Measurements from ENCODE around the gene ZNF318. TPM values are rescaled to one million over a fixed set of nuclear protein-coding genes. Genes with fewer than 3 reads are reported as not detected.

Gene ZNF318
- total and polyA plus RNA-seq, 2 donors (not counting 1 experiment from before 2014, with no cell fraction given): 79.7 to 91.8 TPM

DNA sequence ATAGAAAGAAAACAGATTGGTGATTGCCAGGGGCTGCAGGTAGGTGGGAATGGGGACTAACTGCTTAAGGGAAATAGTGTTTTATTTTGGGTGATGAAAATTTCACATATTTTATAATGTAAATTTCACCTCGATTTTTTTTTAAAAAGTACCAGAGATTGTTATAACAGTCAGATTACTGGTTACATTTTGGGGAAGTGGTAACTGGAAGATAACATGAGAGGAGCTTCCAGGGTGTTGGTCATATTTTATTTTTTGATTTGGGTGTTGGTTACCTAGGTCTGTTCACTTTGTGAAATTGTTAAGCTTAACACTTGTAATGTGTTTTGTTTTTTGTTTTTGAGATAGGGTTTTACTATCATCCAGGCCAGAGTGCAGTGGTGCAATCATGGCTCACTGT, 43.6 kb downstream of the ZNF318 start:
- H3K4me3 Mint-ChIP-seq: no peak overlapping the region
- Histone ChIP-seq H4K20me1 (ENCODE audit: control insufficient read depth, insufficient read depth, low read length, poor library complexity, severe bottlenecking) (no peaks in the 10 kb centered on the region), H3K36me3 (replicated peaks in 1 of 2; ENCODE audit: control extremely low read depth in 1 of 2, control insufficient read depth in 1 of 2, extremely low read depth in 1 of 2, insufficient read depth in 2 of 2, low read length in 1 of 2) (peaks cover 6 to 11% of the 10 kb centered on the region in 2 experiments), H3K27me3 (replicated peaks in 1 of 4; ENCODE audit: control extremely low read depth in 1 of 4, control insufficient read depth in 3 of 4, insufficient read depth in 4 of 4, low read length in 3 of 4) (no peaks in the 10 kb centered on the region), H3K4me2 (replicated peaks; ENCODE audit: low read depth, low read length, poor library complexity, severe bottlenecking) (no peak overlapping the region), H3K9ac (ENCODE audit: low read length) (no peak overlapping the region), H3K4me1 (ENCODE audit: control insufficient read depth in 2 of 2, insufficient read depth in 2 of 2, low read length in 2 of 2) (peaks cover 20 to 25% of the 10 kb centered on the region in 2 donors), H2AFZ (ENCODE audit: insufficient read depth, low read depth, low read length, poor library complexity, severe bottlenecking) (no peak overlapping the region), H3K79me2 (ENCODE audit: control insufficient read depth, insufficient read depth, low read length) (peaks cover 10% of the 10 kb centered on the region), H3K4me3 (ENCODE audit: control extremely low read depth in 1 of 5, extremely low read depth in 1 of 5, insufficient read depth in 1 of 5, low read depth in 2 of 5, low read length in 4 of 5) (no peak overlapping the region), H3K9me3 (ENCODE audit: control extremely low read depth in 1 of 3, control insufficient read depth in 2 of 3, insufficient read depth in 1 of 3, low read length in 2 of 3) (no peaks in the 10 kb centered on the region), H3K27ac (ENCODE audit: low read length in 2 of 2) (no peak overlapping the region)
- TF ChIP-seq CTCF (IDR thresholded peaks at IDR 0.05): no peak
- no peak for TF ChIP-seq EZH2 (IDR thresholded peaks at IDR 0.05; ENCODE audit: borderline replicate concordance, insufficient read depth, low read depth, low read length, poor library complexity, severe bottlenecking)
- H3K27ac Mint-ChIP-seq: no peak overlapping the region
- CTCF ChIA-PET: interaction anchor here (1.0 to 1.1 kb wide), 2 partner anchors 8 to 176 kb away, joined by 3 read pairs; no protein-coding TSS in a partner anchor
- H3K4me1 Mint-ChIP-seq: peaks cover 34% of the 10 kb centered on the region
- intact Hi-C loops (cut with micrococcal nuclease): no loop called here
- no peak for DNase-seq
- peaks cover 2% of the 10 kb centered on the region for H3K9me3 Mint-ChIP-seq (ENCODE audit: insufficient read depth)
- no peak for ATAC-seq (ENCODE audit: low read depth)
- no CpG with 5 or more reads among the region's 1 CpG for WGBS (ENCODE audit: insufficient coverage)
- no peaks in the 10 kb centered on the region for H3K27me3 Mint-ChIP-seq
- POLR2A ChIA-PET: no interaction called here

DNA sequence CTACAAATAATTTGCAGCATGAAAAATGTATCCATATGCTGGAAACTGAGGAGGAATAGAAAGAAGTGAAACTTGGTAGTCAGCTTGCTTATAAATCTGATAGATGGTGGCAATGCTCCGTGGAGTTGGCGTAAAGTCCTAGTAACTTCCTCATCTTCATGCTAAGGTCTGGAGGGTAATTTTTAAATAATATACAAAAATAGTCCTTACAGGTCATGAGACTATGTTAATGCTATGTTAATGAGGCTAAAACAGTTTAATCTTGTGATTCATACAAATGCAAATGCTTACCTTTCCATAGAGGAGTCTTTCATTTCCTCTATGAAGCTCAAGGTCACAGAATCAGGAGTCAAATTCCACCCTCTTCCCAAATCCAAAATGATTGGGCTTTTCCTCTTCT, 51.4 kb downstream of the ZNF318 start:
- H3K27ac ChIP-seq (ENCODE audit: low read length in 2 of 2): peak overlapping the region; percentile 76 to 83
- WGBS (ENCODE audit: insufficient coverage): no CpG with 5 or more reads among the region's 2 CpGs
- peak overlapping the region in 1 of 5 experiments; percentile 8 for H3K4me3 ChIP-seq (ENCODE audit: control extremely low read depth in 1 of 5, extremely low read depth in 1 of 5, insufficient read depth in 1 of 5, low read depth in 2 of 5, low read length in 4 of 5)
- H2AFZ ChIP-seq (ENCODE audit: insufficient read depth, low read depth, low read length, poor library complexity, severe bottlenecking): no peak overlapping the region
- no peaks in the 10 kb centered on the region for H4K20me1 ChIP-seq (ENCODE audit: control insufficient read depth, insufficient read depth, low read length, poor library complexity, severe bottlenecking)
- no peaks in the 10 kb centered on the region for H3K9me3 Mint-ChIP-seq (ENCODE audit: insufficient read depth)
- DNase-seq (peak; percentile 71), ATAC-seq (ENCODE audit: low read depth) (peak; percentile 51)
- ChIA-PET CTCF (interaction anchor here (1.0 to 5.3 kb wide), 6 partner anchors 9 to 189 kb away, joined by 3 to 36 read pairs (median 3); partner anchors contain the start of gene CRIP3), POLR2A (interaction anchor here (0.6 to 1.5 kb wide), 2 partner anchors 9 to 139 kb away, joined by 4 read pairs; partner anchors contain the start of gene CRIP3)
- peaks cover 60 to 69% of the 10 kb centered on the region in 2 donors for H3K4me1 ChIP-seq (ENCODE audit: control insufficient read depth in 2 of 2, insufficient read depth in 2 of 2, low read length in 2 of 2)
- no peaks in the 10 kb centered on the region for H3K9me3 ChIP-seq (ENCODE audit: control extremely low read depth in 1 of 3, control insufficient read depth in 2 of 3, insufficient read depth in 1 of 3, low read length in 2 of 3)
- H3K27me3 ChIP-seq (replicated peaks in 1 of 4; ENCODE audit: control extremely low read depth in 1 of 4, control insufficient read depth in 3 of 4, insufficient read depth in 4 of 4, low read length in 3 of 4): no peaks in the 10 kb centered on the region
- intact Hi-C loops (cut with micrococcal nuclease): no loop called here
- H3K27ac Mint-ChIP-seq: peak overlapping the region; percentile 95
- H3K36me3 ChIP-seq (replicated peaks in 1 of 2; ENCODE audit: control extremely low read depth in 1 of 2, control insufficient read depth in 1 of 2, extremely low read depth in 1 of 2, insufficient read depth in 2 of 2, low read length in 1 of 2): peaks cover 0 to 2% of the 10 kb centered on the region in 2 experiments
- peaks cover 5% of the 10 kb centered on the region for H3K79me2 ChIP-seq (ENCODE audit: control insufficient read depth, insufficient read depth, low read length)
- no peak overlapping the region for H3K9ac ChIP-seq (ENCODE audit: low read length)
- H3K4me3 Mint-ChIP-seq: peak overlapping the region; percentile 79
- TF ChIP-seq CTCF (IDR thresholded peaks at IDR 0.05): no peak
- TF ChIP-seq EZH2 (IDR thresholded peaks at IDR 0.05; ENCODE audit: borderline replicate concordance, insufficient read depth, low read depth, low read length, poor library complexity, severe bottlenecking): no peak
- H3K4me1 Mint-ChIP-seq: peaks cover 81% of the 10 kb centered on the region
- peak overlapping the region; percentile 45 for H3K4me2 ChIP-seq (replicated peaks; ENCODE audit: low read depth, low read length, poor library complexity, severe bottlenecking)
- H3K27me3 Mint-ChIP-seq: no peaks in the 10 kb centered on the region

Data from B cell (primary cell).